Naive B cell (primary cell): ENCODE data around the gene ZNF462. TPM values are rescaled to one million over a fixed set of nuclear protein-coding genes. Genes with fewer than 3 reads are reported as not detected.
A peak's percentile ranks its signal among the peaks of the same experiment; 100 is the strongest.
"Not testable (repeated sequence)": the region's sequence is repeated elsewhere in the genome, so short reads cannot be mapped to it uniquely, and the experiment has no call there.

Experiments
- ATAC-seq, 2 donors: fragments of 150-1000 bp; cut with Tn5 transposase; 2 replicates each; pipeline ENCODE4 v1.10.0; 2021; ENCODE audit warnings: low read depth in 2 of 2, mild to moderate bottlenecking in 2 of 2, moderate library complexity in 2 of 2
- DNase-seq: peaks from one replicate; pipeline ENCODE4 v3.0.0; 2022
- H3K27ac Mint-ChIP-seq, 6 donors: one replicate each; pipeline ENCODE4 v1.8.0; 2020 to 2022; ENCODE audit warnings: mild to moderate bottlenecking in 6 of 6, mixed read lengths in 6 of 6, moderate library complexity in 5 of 6, inconsistent platforms in 2 of 6
- H3K27me3 Mint-ChIP-seq, 3 donors: one replicate each; pipeline ENCODE4 v1.8.0; 2021 to 2022; ENCODE audit warnings: mixed read lengths in 3 of 3, mild to moderate bottlenecking in 1 of 3
- H3K36me3 Mint-ChIP-seq, 2 donors: one replicate each; pipeline ENCODE4 v1.8.0; 2020 to 2022; ENCODE audit warnings: mixed read lengths in 2 of 2, inconsistent platforms in 1 of 2, mild to moderate bottlenecking in 1 of 2
- H3K4me1 Mint-ChIP-seq, 3 donors: one replicate each; pipeline ENCODE4 v1.8.0; 2020 to 2022; ENCODE audit warnings: mixed read lengths in 3 of 3, inconsistent platforms in 1 of 3, mild to moderate bottlenecking in 1 of 3, moderate library complexity in 1 of 3
- H3K4me3 Mint-ChIP-seq, 8 donors: one replicate each; pipeline ENCODE4 v1.8.0; 2020 to 2022; ENCODE audit warnings: mild to moderate bottlenecking in 8 of 8, mixed read lengths in 8 of 8, moderate library complexity in 8 of 8, inconsistent platforms in 2 of 8
- H3K9me3 Mint-ChIP-seq, 7 donors: one replicate each; pipeline ENCODE4 v1.8.0; 2020 to 2022; ENCODE audit warnings: mixed read lengths in 7 of 7, mild to moderate bottlenecking in 5 of 7, inconsistent platforms in 2 of 7, moderate library complexity in 1 of 7
- polyA plus RNA-seq, 6 donors: library from polyadenylated mRNA; unstranded; fragments of 300-500 nt; fragmentation: Illumina TruSeq; gene quantifications; one replicate each; pipeline ENCODE4 v1.2.3, GENCODE V29; 2021; ENCODE audit warnings: low read depth in 6 of 6

Gene ZNF462
- polyA plus RNA-seq, 6 donors from 2014 or later = not detected

GRCh38 chr9:106969696-106970095 lies 106.7 kb downstream of the ZNF462 start:
- H3K9me3 Mint-ChIP-seq = no peaks in the 10 kb centered on the region
- H3K4me3 Mint-ChIP-seq = no peak overlapping the region
- peaks cover 0 to 6% (median 0%) of the 10 kb centered on the region in 3 donors for H3K27me3 Mint-ChIP-seq
- no peak overlapping the region for H3K27ac Mint-ChIP-seq
- no peaks in the 10 kb centered on the region for H3K4me1 Mint-ChIP-seq
- DNase-seq (no peak), ATAC-seq (no peak)
- no peaks in the 10 kb centered on the region for H3K36me3 Mint-ChIP-seq

GRCh38 chr9:106970219-106970975 lies 107.4 kb downstream of the ZNF462 start:
- no peak for ATAC-seq
- Mint-ChIP-seq H3K4me3 (no peak overlapping the region), H3K9me3 (no peaks in the 10 kb centered on the region), H3K36me3 (no peaks in the 10 kb centered on the region), H3K27ac (no peak overlapping the region), H3K4me1 (no peaks in the 10 kb centered on the region), H3K27me3 (peaks cover 0 to 5% (median 0%) of the 10 kb centered on the region in 3 donors)
- DNase-seq = no peak

GRCh38 chr9:106970976-106971457 lies 108.1 kb downstream of the ZNF462 start:
- no peak for DNase-seq
- Mint-ChIP-seq H3K4me3 (no peak overlapping the region), H3K27ac (no peak overlapping the region), H3K9me3 (no peaks in the 10 kb centered on the region), H3K27me3 (peaks cover 0 to 5% (median 0%) of the 10 kb centered on the region in 3 donors), H3K36me3 (no peaks in the 10 kb centered on the region), H3K4me1 (no peaks in the 10 kb centered on the region)
- no peak for ATAC-seq

- Mint-ChIP-seq H3K27ac (no peak overlapping the region), H3K27me3 (peaks cover 0 to 5% (median 0%) of the 10 kb centered on the region in 3 donors), H3K4me1 (no peaks in the 10 kb centered on the region), H3K9me3 (no peaks in the 10 kb centered on the region), H3K36me3 (no peaks in the 10 kb centered on the region), H3K4me3 (no peak overlapping the region)
- DNase-seq (no peak), ATAC-seq (no peak)
Observed at GRCh38 chr9:106972082-106972481, 109.1 kb downstream of the ZNF462 start.

- Mint-ChIP-seq H3K27me3 (peaks cover 0 to 5% (median 0%) of the 10 kb centered on the region in 3 donors), H3K4me3 (no peak overlapping the region), H3K9me3 (no peaks in the 10 kb centered on the region), H3K4me1 (no peaks in the 10 kb centered on the region), H3K27ac (no peak overlapping the region), H3K36me3 (no peaks in the 10 kb centered on the region)
- DNase-seq (no peak), ATAC-seq (no peak)
Observed at GRCh38 chr9:106974341-106974740, 111.4 kb downstream of the ZNF462 start.

- Mint-ChIP-seq H3K27ac (no peak overlapping the region), H3K27me3 (peaks cover 0 to 5% (median 0%) of the 10 kb centered on the region in 3 donors), H3K36me3 (no peaks in the 10 kb centered on the region), H3K9me3 (peaks cover 0 to 4% (median 0%) of the 10 kb centered on the region in 7 donors), H3K4me3 (no peak overlapping the region), H3K4me1 (peaks cover 3 to 6% (median 6%) of the 10 kb centered on the region in 3 donors)
- no peak for ATAC-seq
- DNase-seq = no peak
Observed at GRCh38 chr9:106976772-106977171, 113.8 kb downstream of the ZNF462 start.

- Mint-ChIP-seq H3K4me1 (peaks cover 4 to 8% (median 8%) of the 10 kb centered on the region in 3 donors), H3K4me3 (no peak overlapping the region), H3K9me3 (peaks cover 0 to 5% (median 0%) of the 10 kb centered on the region in 7 donors), H3K27ac (no peak overlapping the region), H3K27me3 (no peaks in the 10 kb centered on the region), H3K36me3 (no peaks in the 10 kb centered on the region)
- ATAC-seq = no peak
- no peak for DNase-seq
Observed at GRCh38 chr9:106980551-106981101, 117.7 kb downstream of the ZNF462 start.

GRCh38 chr9:106981396-106982287 lies 118.7 kb downstream of the ZNF462 start:
- DNase-seq (no peak), ATAC-seq (no peak)
- Mint-ChIP-seq H3K36me3 (no peaks in the 10 kb centered on the region), H3K4me3 (peak overlapping the region in 2 of 8 donors; percentile 14 to 21), H3K27me3 (no peaks in the 10 kb centered on the region), H3K9me3 (peaks cover 0 to 5% (median 0%) of the 10 kb centered on the region in 7 donors), H3K4me1 (peaks cover 4 to 8% (median 8%) of the 10 kb centered on the region in 3 donors), H3K27ac (no peak overlapping the region)

GRCh38 chr9:106982636-106983035 lies 119.7 kb downstream of the ZNF462 start:
- Mint-ChIP-seq H3K4me1 (peaks cover 4 to 8% (median 8%) of the 10 kb centered on the region in 3 donors), H3K9me3 (peaks cover 0 to 5% (median 0%) of the 10 kb centered on the region in 7 donors), H3K27me3 (peaks cover 0 to under 1% (median under 1%) of the 10 kb centered on the region in 3 donors), H3K36me3 (no peaks in the 10 kb centered on the region), H3K4me3 (no peak overlapping the region), H3K27ac (no peak overlapping the region)
- no peak for DNase-seq
- no peak for ATAC-seq

GRCh38 chr9:106983346-106983745 lies 120.4 kb downstream of the ZNF462 start:
- Mint-ChIP-seq H3K27ac (no peak overlapping the region), H3K27me3 (peaks cover 0 to 8% (median 6%) of the 10 kb centered on the region in 3 donors), H3K4me1 (peaks cover 4 to 8% (median 8%) of the 10 kb centered on the region in 3 donors)

GRCh38 chr9:106989904-106990303 lies 126.9 kb downstream of the ZNF462 start:
- ATAC-seq, H3K9me3 Mint-ChIP-seq, H3K4me1 Mint-ChIP-seq, DNase-seq, H3K36me3 Mint-ChIP-seq, H3K27ac Mint-ChIP-seq, H3K4me3 Mint-ChIP-seq: not testable (repeated sequence)
- H3K27me3 Mint-ChIP-seq = peaks cover 6 to 14% (median 11%) of the 10 kb centered on the region in 3 donors

More at GRCh38 chr9:106983346-106983745, 120.4 kb downstream of the ZNF462 start:
- no peak for DNase-seq
- Mint-ChIP-seq H3K36me3 (no peaks in the 10 kb centered on the region), H3K9me3 (peaks cover 0 to 9% (median 0%) of the 10 kb centered on the region in 7 donors), H3K4me3 (no peak overlapping the region)
- ATAC-seq = no peak

- Mint-ChIP-seq H3K4me3 (no peak overlapping the region), H3K27me3 (peaks cover 6 to 14% (median 11%) of the 10 kb centered on the region in 3 donors), H3K4me1 (no peaks in the 10 kb centered on the region), H3K27ac (no peak overlapping the region), H3K9me3 (peaks cover 0 to 6% (median 3%) of the 10 kb centered on the region in 7 donors), H3K36me3 (no peaks in the 10 kb centered on the region)
- DNase-seq (no peak), ATAC-seq (no peak)
Observed at GRCh38 chr9:106992186-106992585, 129.2 kb downstream of the ZNF462 start.

- Mint-ChIP-seq H3K4me1 (no peaks in the 10 kb centered on the region), H3K4me3 (no peak overlapping the region), H3K27me3 (peaks cover 0 to 10% (median 5%) of the 10 kb centered on the region in 3 donors), H3K9me3 (peaks cover 0 to 6% (median 2%) of the 10 kb centered on the region in 7 donors), H3K27ac (no peak overlapping the region), H3K36me3 (no peaks in the 10 kb centered on the region)
- ATAC-seq = no peak
- no peak for DNase-seq
Observed at GRCh38 chr9:106993603-106994002, 130.6 kb downstream of the ZNF462 start.
